ENCODE results near the gene SREBF1.

Gene SREBF1

DNA sequence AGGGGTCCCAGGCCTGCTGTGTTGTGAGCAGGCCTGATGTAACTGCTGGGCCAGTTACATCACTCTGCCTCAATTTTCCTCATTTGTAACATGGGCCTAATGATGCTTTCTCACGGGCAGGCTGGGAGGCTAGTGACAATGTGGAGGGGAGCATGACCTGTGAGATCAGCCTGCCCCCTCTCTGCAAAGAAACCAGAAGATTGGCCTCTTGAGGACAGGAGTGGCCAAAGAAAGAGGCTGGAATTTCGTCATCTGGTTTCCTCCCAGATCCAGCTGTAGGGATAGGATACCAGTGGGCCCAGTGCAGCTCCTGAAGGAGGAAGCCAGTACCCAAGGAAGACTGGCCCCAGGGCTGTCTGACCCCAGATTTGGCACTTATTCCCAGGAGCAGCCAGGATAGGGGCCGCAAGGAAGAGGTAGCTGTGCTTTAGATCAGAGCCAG, 615 bp upstream of the SREBF1 start:
- Histone ChIP-seq H3K27ac (ENCODE audit: insufficient read depth in 1 of 2, low read depth in 1 of 2, low read length in 2 of 2, poor library complexity in 1 of 2, severe bottlenecking in 2 of 2) (peak overlapping the region in 1 of 2 experiments; percentile 58), H3K4me1 (ENCODE audit: control extremely low read depth in 1 of 4, control insufficient read depth in 4 of 4, insufficient read depth in 4 of 4, low read length in 3 of 4) (peaks cover 18 to 84% (median 69%) of the 10 kb centered on the region in 4 experiments), H3K4me3 (ENCODE audit: control insufficient read depth in 1 of 7, extremely low read depth in 1 of 7, insufficient read depth in 4 of 7, low read depth in 2 of 7, low read length in 6 of 7) (peak overlapping the region in 6 of 7 experiments; percentile 62 to 91 (median 84)), H3K9me3 (ENCODE audit: control extremely low read depth in 1 of 5, control insufficient read depth in 4 of 5, insufficient read depth in 2 of 5, low read depth in 1 of 5, low read length in 4 of 5) (no peaks in the 10 kb centered on the region), H3K27me3 (replicated peaks in 2 of 5; ENCODE audit: control insufficient read depth in 4 of 5, insufficient read depth in 5 of 5, low read length in 4 of 5) (no peaks in the 10 kb centered on the region), H3K36me3 (ENCODE audit: control insufficient read depth in 4 of 4, insufficient read depth in 4 of 4, low read length in 3 of 4) (peaks cover 0 to 11% (median 0%) of the 10 kb centered on the region in 4 experiments)
- 79% methylated on average over 3 of the region's 3 CpGs for WGBS (ENCODE audit: insufficient coverage)
- DNase-seq: no peak
- ChIA-PET CTCF (interaction anchor here (0.6 to 4.0 kb wide), 9 partner anchors 9 to 1422 kb away, joined by 3 to 14 read pairs (median 7); partner anchors contain the start of gene TRPV2), POLR2A (interaction anchor here (0.7 to 3.3 kb wide), 8 partner anchors 10 to 135 kb away, joined by 3 to 21 read pairs (median 4); partner anchors contain the start of gene TOM1L2)

DNA sequence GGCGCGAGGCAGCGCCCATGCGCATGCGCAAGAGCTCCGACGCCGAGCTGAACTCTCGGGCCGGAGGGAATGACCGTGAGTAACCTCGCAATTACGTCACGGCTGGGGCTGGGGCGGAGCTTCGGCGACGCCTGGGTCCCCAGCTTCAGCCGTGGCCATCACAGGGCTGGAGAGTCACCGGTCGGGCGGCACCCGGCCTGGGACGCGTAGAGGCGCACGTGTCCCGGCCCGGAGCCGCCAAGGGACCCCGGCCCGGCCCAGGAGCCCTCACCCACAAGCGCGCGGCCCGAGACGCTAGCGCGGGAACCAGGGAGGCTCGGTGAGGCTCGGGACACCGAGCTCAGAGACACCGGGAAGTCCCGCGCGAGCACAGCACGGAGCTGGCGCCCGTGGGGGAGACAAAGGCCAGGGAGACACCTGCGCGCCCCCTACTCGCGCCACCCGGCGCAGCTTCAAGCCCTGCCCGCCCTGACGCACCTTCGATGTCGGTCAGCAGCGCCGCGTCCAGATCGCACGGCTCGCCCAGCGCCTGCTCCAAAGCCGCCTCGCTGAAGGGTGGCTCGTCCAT, 452 bp downstream of the SREBF1 start:
- ChIA-PET CTCF (interaction anchor here (0.7 to 4.0 kb wide), 11 partner anchors 9 to 83 kb away, joined by 3 to 14 read pairs (median 4); no protein-coding TSS in a partner anchor), POLR2A (interaction anchor here (0.7 to 3.3 kb wide), 9 partner anchors 8 to 142 kb away, joined by 3 to 21 read pairs (median 7); no protein-coding TSS in a partner anchor)
- WGBS (ENCODE audit: insufficient coverage): 0% methylated on average over 53 of the region's 69 CpGs
- Histone ChIP-seq H3K9me3 (ENCODE audit: control extremely low read depth in 1 of 5, control insufficient read depth in 4 of 5, insufficient read depth in 2 of 5, low read depth in 1 of 5, low read length in 4 of 5) (no peaks in the 10 kb centered on the region), H3K27ac (ENCODE audit: insufficient read depth in 1 of 2, low read depth in 1 of 2, low read length in 2 of 2, poor library complexity in 1 of 2, severe bottlenecking in 2 of 2) (peak overlapping the region; percentile 58 to 76), H3K4me3 (ENCODE audit: control insufficient read depth in 1 of 7, extremely low read depth in 1 of 7, insufficient read depth in 4 of 7, low read depth in 2 of 7, low read length in 6 of 7) (peak overlapping the region; percentile 62 to 91 (median 85)), H3K36me3 (ENCODE audit: control insufficient read depth in 4 of 4, insufficient read depth in 4 of 4, low read length in 3 of 4) (peaks cover 0 to 21% (median 4%) of the 10 kb centered on the region in 4 experiments), H3K4me1 (ENCODE audit: control extremely low read depth in 1 of 4, control insufficient read depth in 4 of 4, insufficient read depth in 4 of 4, low read length in 3 of 4) (peaks cover 18 to 73% (median 69%) of the 10 kb centered on the region in 4 experiments), H3K27me3 (replicated peaks in 2 of 5; ENCODE audit: control insufficient read depth in 4 of 5, insufficient read depth in 5 of 5, low read length in 4 of 5) (no peaks in the 10 kb centered on the region)
- DNase-seq: peak; percentile 90 to 96 (median 92)

DNA sequence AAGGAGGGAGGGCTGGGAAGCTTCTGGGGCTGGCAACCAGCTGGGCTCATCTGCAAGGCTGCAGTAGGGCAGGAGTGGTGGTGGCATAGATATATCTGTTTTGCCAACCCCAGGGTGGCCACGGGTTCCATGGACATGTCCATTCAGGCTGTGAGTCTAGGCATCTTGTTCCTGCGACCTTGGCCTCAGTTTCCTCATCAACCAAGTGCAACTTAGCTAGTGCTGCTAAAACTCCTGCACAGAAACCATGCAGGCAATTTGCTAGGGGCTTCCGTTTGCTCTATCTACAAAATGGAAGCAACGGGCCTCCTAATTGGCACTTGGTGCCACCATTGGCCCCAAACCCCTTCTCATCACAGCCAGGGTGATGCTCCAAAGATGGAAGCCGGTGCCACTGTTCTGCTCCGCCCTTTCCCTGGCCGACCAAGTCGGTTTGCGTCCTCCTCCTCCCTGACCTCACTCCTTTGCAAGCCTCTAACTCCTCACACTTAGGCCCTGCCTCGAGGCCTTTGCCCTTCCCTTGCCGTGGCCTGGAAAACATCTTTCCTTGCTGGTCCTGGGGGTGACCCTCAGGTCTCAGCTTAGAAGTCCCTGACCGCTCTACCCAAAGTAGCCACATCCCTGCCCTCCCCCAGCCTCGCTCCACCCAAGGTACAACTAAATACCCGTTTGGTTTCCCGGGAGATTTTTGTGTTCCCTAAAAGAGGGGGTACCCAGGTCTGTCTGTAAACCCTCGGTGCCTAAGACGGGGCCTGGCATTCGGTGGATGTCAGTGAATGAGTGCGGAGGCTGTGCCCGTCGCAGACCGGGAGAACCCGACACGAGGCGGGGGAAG, 1.2 kb downstream of the SREBF1 start:
- Histone ChIP-seq H3K4me3 (ENCODE audit: control insufficient read depth in 1 of 7, extremely low read depth in 1 of 7, insufficient read depth in 4 of 7, low read depth in 2 of 7, low read length in 6 of 7) (peak overlapping the region in 5 of 7 experiments; percentile 62 to 91 (median 85)), H3K36me3 (ENCODE audit: control insufficient read depth in 4 of 4, insufficient read depth in 4 of 4, low read length in 3 of 4) (peaks cover 0 to 28% (median 4%) of the 10 kb centered on the region in 4 experiments), H3K27me3 (replicated peaks in 2 of 5; ENCODE audit: control insufficient read depth in 4 of 5, insufficient read depth in 5 of 5, low read length in 4 of 5) (no peaks in the 10 kb centered on the region), H3K9me3 (ENCODE audit: control extremely low read depth in 1 of 5, control insufficient read depth in 4 of 5, insufficient read depth in 2 of 5, low read depth in 1 of 5, low read length in 4 of 5) (no peaks in the 10 kb centered on the region), H3K4me1 (ENCODE audit: control extremely low read depth in 1 of 4, control insufficient read depth in 4 of 4, insufficient read depth in 4 of 4, low read length in 3 of 4) (peaks cover 18 to 69% (median 66%) of the 10 kb centered on the region in 4 experiments), H3K27ac (ENCODE audit: insufficient read depth in 1 of 2, low read depth in 1 of 2, low read length in 2 of 2, poor library complexity in 1 of 2, severe bottlenecking in 2 of 2) (peak overlapping the region in 1 of 2 experiments; percentile 46)
- ChIA-PET POLR2A (interaction anchor here (0.7 to 3.3 kb wide), 9 partner anchors 8 to 141 kb away, joined by 3 to 21 read pairs (median 7); no protein-coding TSS in a partner anchor), CTCF (interaction anchor here (0.7 to 4.0 kb wide), 13 partner anchors 8 to 83 kb away, joined by 3 to 14 read pairs (median 4); no protein-coding TSS in a partner anchor)
- 37% methylated on average over 23 of the region's 25 CpGs for WGBS (ENCODE audit: insufficient coverage)
- no peak for DNase-seq

DNA sequence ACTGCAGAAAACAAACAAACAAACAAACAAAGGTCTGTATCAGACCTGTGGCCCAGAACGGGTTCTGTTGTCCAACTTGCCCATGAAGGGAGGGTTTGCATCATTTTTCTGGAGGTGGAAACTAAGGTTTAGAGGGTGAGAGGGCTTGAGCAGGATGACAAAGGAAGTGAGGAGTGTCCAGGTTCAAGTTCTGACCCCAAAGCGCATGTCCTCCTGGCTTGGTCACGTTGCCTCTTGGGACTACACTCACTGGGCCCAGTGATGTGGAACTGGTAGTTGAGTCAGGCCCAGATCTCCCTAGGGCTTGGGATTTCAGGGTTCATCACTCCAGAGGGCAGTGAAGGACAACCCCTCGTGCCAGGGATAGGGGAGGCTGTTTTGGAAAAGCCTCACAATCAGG, 1.8 kb downstream of the SREBF1 start:
- peaks cover 18 to 63% (median 61%) of the 10 kb centered on the region in 4 experiments for H3K4me1 ChIP-seq (ENCODE audit: control extremely low read depth in 1 of 4, control insufficient read depth in 4 of 4, insufficient read depth in 4 of 4, low read length in 3 of 4)
- peak overlapping the region in 3 of 7 experiments; percentile 5 to 89 (median 11) for H3K4me3 ChIP-seq (ENCODE audit: control insufficient read depth in 1 of 7, extremely low read depth in 1 of 7, insufficient read depth in 4 of 7, low read depth in 2 of 7, low read length in 6 of 7)
- WGBS (ENCODE audit: insufficient coverage): 100% methylated on average over 4 of the region's 4 CpGs
- ChIA-PET CTCF (interaction anchor here (0.8 to 4.0 kb wide), 7 partner anchors 10 to 26 kb away, joined by 3 to 14 read pairs (median 4); no protein-coding TSS in a partner anchor), POLR2A (no interaction called here)
- H3K36me3 ChIP-seq (ENCODE audit: control insufficient read depth in 4 of 4, insufficient read depth in 4 of 4, low read length in 3 of 4): peaks cover 0 to 34% (median 5%) of the 10 kb centered on the region in 4 experiments
- peak overlapping the region in 1 of 2 experiments; percentile 46 for H3K27ac ChIP-seq (ENCODE audit: insufficient read depth in 1 of 2, low read depth in 1 of 2, low read length in 2 of 2, poor library complexity in 1 of 2, severe bottlenecking in 2 of 2)
- no peaks in the 10 kb centered on the region for H3K27me3 ChIP-seq (replicated peaks in 2 of 5; ENCODE audit: control insufficient read depth in 4 of 5, insufficient read depth in 5 of 5, low read length in 4 of 5)
- DNase-seq: no peak
- no peaks in the 10 kb centered on the region for H3K9me3 ChIP-seq (ENCODE audit: control extremely low read depth in 1 of 5, control insufficient read depth in 4 of 5, insufficient read depth in 2 of 5, low read depth in 1 of 5, low read length in 4 of 5)

DNA sequence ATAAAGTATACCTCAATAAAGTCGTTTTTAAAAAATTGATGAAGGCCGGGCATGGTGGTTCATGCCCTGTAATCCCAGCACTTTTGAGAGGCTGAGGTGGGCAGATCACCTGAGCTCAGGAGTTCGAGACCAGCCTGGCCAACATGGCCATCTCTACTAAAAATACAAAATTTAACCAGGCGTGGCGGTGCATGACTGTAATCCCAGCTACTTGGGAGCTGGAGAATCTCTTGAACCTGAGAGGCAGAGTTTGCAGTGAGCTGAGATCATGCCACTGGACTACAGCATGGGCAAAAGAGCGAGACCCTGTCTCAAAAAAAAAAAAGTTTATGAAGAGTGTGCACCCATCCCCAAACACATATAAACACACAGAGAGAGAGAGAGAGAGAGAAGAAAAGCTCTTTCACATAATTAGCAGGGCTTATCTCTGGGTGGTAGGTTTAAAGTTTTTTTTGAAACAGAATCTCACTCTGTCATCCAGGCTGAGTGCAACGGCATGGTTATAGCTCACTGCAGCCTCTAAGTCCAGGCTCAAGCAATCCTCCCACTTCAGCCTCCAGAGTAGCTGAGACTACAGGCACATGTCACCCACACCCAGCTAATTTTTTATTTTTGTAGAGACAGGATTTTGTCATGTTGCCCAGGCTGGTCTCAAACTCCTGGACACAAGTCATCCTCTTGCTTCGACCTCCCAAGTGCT, 3.0 kb downstream of the SREBF1 start:
- Histone ChIP-seq H3K27me3 (replicated peaks in 2 of 5; ENCODE audit: control insufficient read depth in 4 of 5, insufficient read depth in 5 of 5, low read length in 4 of 5) (no peaks in the 10 kb centered on the region), H3K27ac (ENCODE audit: insufficient read depth in 1 of 2, low read depth in 1 of 2, low read length in 2 of 2, poor library complexity in 1 of 2, severe bottlenecking in 2 of 2) (peak overlapping the region in 1 of 2 experiments; percentile 5), H3K9me3 (ENCODE audit: control extremely low read depth in 1 of 5, control insufficient read depth in 4 of 5, insufficient read depth in 2 of 5, low read depth in 1 of 5, low read length in 4 of 5) (no peaks in the 10 kb centered on the region), H3K4me3 (ENCODE audit: control insufficient read depth in 1 of 7, extremely low read depth in 1 of 7, insufficient read depth in 4 of 7, low read depth in 2 of 7, low read length in 6 of 7) (peak overlapping the region in 2 of 7 experiments; percentile 19 to 50), H3K36me3 (ENCODE audit: control insufficient read depth in 4 of 4, insufficient read depth in 4 of 4, low read length in 3 of 4) (peaks cover 0 to 41% (median 6%) of the 10 kb centered on the region in 4 experiments), H3K4me1 (ENCODE audit: control extremely low read depth in 1 of 4, control insufficient read depth in 4 of 4, insufficient read depth in 4 of 4, low read length in 3 of 4) (peaks cover 18 to 51% (median 49%) of the 10 kb centered on the region in 4 experiments)
- ChIA-PET POLR2A (interaction anchor here (0.7 to 1.5 kb wide), 3 partner anchors 10 to 568 kb away, joined by 3 to 11 read pairs (median 4); no protein-coding TSS in a partner anchor), CTCF (interaction anchor here (0.6 to 4.0 kb wide), 9 partner anchors 8 to 26 kb away, joined by 3 to 14 read pairs (median 3); no protein-coding TSS in a partner anchor)
- 80% methylated on average over 2 of the region's 8 CpGs for WGBS (ENCODE audit: insufficient coverage)
- no peak for DNase-seq

DNA sequence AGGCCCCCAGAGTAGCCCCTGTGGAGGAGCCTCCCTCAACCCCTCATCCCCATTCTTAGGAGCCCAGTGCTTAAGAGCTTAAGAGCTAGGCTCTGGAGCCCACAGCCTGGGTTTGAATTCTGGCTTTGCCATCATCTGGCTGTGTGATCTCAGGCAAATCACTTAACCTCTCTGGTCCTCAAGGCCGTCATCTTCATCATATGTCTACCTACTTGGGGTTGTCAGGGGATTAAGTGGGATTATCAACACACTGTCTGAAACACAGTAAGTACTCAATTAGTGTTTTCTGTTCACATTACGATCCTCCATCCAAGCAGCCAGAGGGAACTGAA, 4.8 kb downstream of the SREBF1 start:
- H3K27ac ChIP-seq (ENCODE audit: insufficient read depth in 1 of 2, low read depth in 1 of 2, low read length in 2 of 2, poor library complexity in 1 of 2, severe bottlenecking in 2 of 2): no peak overlapping the region
- no peak for DNase-seq
- peaks cover 10 to 45% (median 37%) of the 10 kb centered on the region in 4 experiments for H3K4me1 ChIP-seq (ENCODE audit: control extremely low read depth in 1 of 4, control insufficient read depth in 4 of 4, insufficient read depth in 4 of 4, low read length in 3 of 4)
- 95% methylated on average over 2 of the region's 2 CpGs for WGBS (ENCODE audit: insufficient coverage)
- peaks cover 0 to 47% (median 9%) of the 10 kb centered on the region in 4 experiments for H3K36me3 ChIP-seq (ENCODE audit: control insufficient read depth in 4 of 4, insufficient read depth in 4 of 4, low read length in 3 of 4)
- H3K4me3 ChIP-seq (ENCODE audit: control insufficient read depth in 1 of 7, extremely low read depth in 1 of 7, insufficient read depth in 4 of 7, low read depth in 2 of 7, low read length in 6 of 7): no peak overlapping the region
- ChIA-PET CTCF (interaction anchor here (1.2 to 2.1 kb wide), 2 partner anchors 20 to 28 kb away, joined by 3 to 10 read pairs; no protein-coding TSS in a partner anchor), POLR2A (no interaction called here)
- no peaks in the 10 kb centered on the region for H3K27me3 ChIP-seq (replicated peaks in 2 of 5; ENCODE audit: control insufficient read depth in 4 of 5, insufficient read depth in 5 of 5, low read length in 4 of 5)
- no peaks in the 10 kb centered on the region for H3K9me3 ChIP-seq (ENCODE audit: control extremely low read depth in 1 of 5, control insufficient read depth in 4 of 5, insufficient read depth in 2 of 5, low read depth in 1 of 5, low read length in 4 of 5)

Measured in common myeloid progenitor, CD34-positive (primary cell).